Middle frontal gyrus (tissue), 1 donor: ENCODE measurements around the gene PRSS27.
"Not testable (repeated sequence)": the region's sequence is repeated elsewhere in the genome, so short reads cannot be mapped to it uniquely, and the experiment has no call there.

Experiments used
- DNase-seq: peaks from one replicate; pipeline ENCODE4 v3.0.0-alpha.2; 2015; ENCODE audit warnings: low spot score; ENCODE audit errors: extremely low spot score

The PRSS27 gene

GRCh38 chr16:2697401-2697948 is 22.5 kb downstream of the PRSS27 start:
- DNase-seq, result no peak

- not testable (repeated sequence) for DNase-seq
Observed at GRCh38 chr16:2696601-2697250, 23.3 kb downstream of the PRSS27 start.

GRCh38 chr16:2692948-2693651 is 26.9 kb downstream of the PRSS27 start:
- DNase-seq, result peak; percentile 24

- DNase-seq, result peak; percentile 51
Observed at GRCh38 chr16:2692251-2692947, 27.6 kb downstream of the PRSS27 start.

GRCh38 chr16:2691491-2692248 is 28.4 kb downstream of the PRSS27 start:
- no peak for DNase-seq

GRCh38 chr16:2690852-2691251 is 29.2 kb downstream of the PRSS27 start:
- DNase-seq, result no peak

GRCh38 chr16:2689968-2690801 is 29.8 kb downstream of the PRSS27 start:
- DNase-seq, result no peak

- DNase-seq, result not testable (repeated sequence)
Observed at GRCh38 chr16:2689422-2689821, 30.6 kb downstream of the PRSS27 start.

GRCh38 chr16:2687531-2688308 is 32.3 kb downstream of the PRSS27 start:
- DNase-seq, result no peak

GRCh38 chr16:2686912-2687507 is 33.0 kb downstream of the PRSS27 start:
- DNase-seq, result no peak

- DNase-seq, result not testable (repeated sequence)
Observed at GRCh38 chr16:2686075-2686474, 33.9 kb downstream of the PRSS27 start.

GRCh38 chr16:2683041-2683440 is 37.0 kb downstream of the PRSS27 start:
- not testable (repeated sequence) for DNase-seq

- peak; percentile 96 for DNase-seq
Observed at GRCh38 chr16:2682209-2683021, 37.6 kb downstream of the PRSS27 start, which contains the start of gene KCTD5. KCTD5 (plus strand) TSS chr16:2682523; CDS start chr16:2682549, 26 bp downstream.

GRCh38 chr16:2680360-2680759 is 39.7 kb downstream of the PRSS27 start:
- not testable (repeated sequence) for DNase-seq

- not testable (repeated sequence) for DNase-seq
Observed at GRCh38 chr16:2679902-2680301, 40.1 kb downstream of the PRSS27 start.

GRCh38 chr16:2678206-2678965 is 41.6 kb downstream of the PRSS27 start:
- not testable (repeated sequence) for DNase-seq

- not testable (repeated sequence) for DNase-seq
Observed at GRCh38 chr16:2676937-2677336, 43.1 kb downstream of the PRSS27 start.
